HUDEP-2 (cell line): ENCODE measurements around the gene SLC9A2.

Experiments
- DNase-seq, 76 experiments: peaks; one replicate each; lab custom pipeline; 2025; ENCODE audit not compliant: unreplicated experiment in 76 of 76; lab: John Stamatoyannopoulos, UW

SLC9A2 gene

GRCh38 chr2:102669401-102669800, 50.0 kb downstream of the SLC9A2 start:
- DNase-seq, result no peak

- no peak for DNase-seq
These were observed 52.9 kb downstream of the SLC9A2 start for GRCh38 chr2:102672107-102672776.

- DNase-seq, result no peak
These were observed 55.0 kb downstream of the SLC9A2 start for GRCh38 chr2:102674370-102674769.

GRCh38 chr2:102674836-102675235, 55.5 kb downstream of the SLC9A2 start:
- no peak for DNase-seq

GRCh38 chr2:102677244-102678215, 58.2 kb downstream of the SLC9A2 start:
- no peak for DNase-seq

GRCh38 chr2:102678442-102678841, 59.1 kb downstream of the SLC9A2 start:
- DNase-seq, result no peak

- DNase-seq, result no peak
These were observed 67.4 kb downstream of the SLC9A2 start for GRCh38 chr2:102686479-102687439.

- no peak for DNase-seq
These were observed 70.7 kb downstream of the SLC9A2 start for GRCh38 chr2:102690012-102690411.

GRCh38 chr2:102696463-102696862, 77.1 kb downstream of the SLC9A2 start:
- DNase-seq, result no peak

GRCh38 chr2:102698369-102699111, 79.2 kb downstream of the SLC9A2 start:
- peak in 22 of 76 experiments; percentile 1 to 52 (median 8) for DNase-seq

- DNase-seq, result no peak
These were observed 84.0 kb downstream of the SLC9A2 start for GRCh38 chr2:102703305-102703704.

GRCh38 chr2:102703748-102704147, 84.4 kb downstream of the SLC9A2 start:
- peak in 34 of 76 experiments; percentile 0 to 64 (median 18) for DNase-seq

- no peak for DNase-seq
These were observed 85.2 kb downstream of the SLC9A2 start for GRCh38 chr2:102704531-102704930.

- no peak for DNase-seq
These were observed 88.7 kb downstream of the SLC9A2 start for GRCh38 chr2:102707796-102708695.

GRCh38 chr2:102708847-102709559, 89.7 kb downstream of the SLC9A2 start:
- no peak for DNase-seq

- DNase-seq, result no peak
These were observed 98.1 kb downstream of the SLC9A2 start for GRCh38 chr2:102717308-102718018.

- DNase-seq, result no peak
These were observed 99.3 kb downstream of the SLC9A2 start for GRCh38 chr2:102718387-102719316.
